Panc1 (cell line): ENCODE results near the gene PHC3. TPM values are rescaled to one million over a fixed set of nuclear protein-coding genes. Genes with fewer than 3 reads are reported as not detected.
A peak's percentile ranks its signal among the peaks of the same experiment; 100 is the strongest.

ENCODE experiments used
- ATAC-seq: fragments of 200-7000 bp; cut with Tn5 transposase; 2 replicates; pipeline ENCODE4 v1.9.1; 2020; ENCODE audit warnings: mild to moderate bottlenecking, moderate library complexity
- BruUV-seq: library from RNA; stranded (reverse); fragments of 400-500 nt; replicated peaks from 2 replicates; lab custom pipeline; 2021; lab: Mats Ljungman, UMichigan
- CTCF ChIA-PET: fragments of 300-600 bp; sonication (Branson Sonifier 250); formaldehyde crosslinking; loops from one replicate; lab custom pipeline; 2022; ENCODE audit warnings: antibody characterized with exemption; lab: Charles Lee
- POLR2A ChIA-PET: fragments of 300-600 bp; sonication (Branson Sonifier 250); formaldehyde crosslinking; loops from one replicate; lab custom pipeline; 2022; ENCODE audit warnings: antibody characterized with exemption; lab: Charles Lee
- DNase-seq: peaks from one replicate; pipeline ENCODE4 v3.0.0-alpha.2; 2010; ENCODE audit warnings: low read depth, low spot score
- H3K27ac ChIP-seq: 2 replicates; pipeline ENCODE4 v1.5.1; 2011; ENCODE audit warnings: mild to moderate bottlenecking, low read length, inconsistent platforms
- H3K27me3 ChIP-seq: fragments of 200-500 bp; sonication (Bioruptor generic); 2 replicates; pipeline ENCODE4 v1.6.0; 2014; ENCODE audit warnings: low read length, inconsistent platforms; ENCODE audit not compliant: control insufficient read depth, insufficient read depth
- H3K36me3 ChIP-seq: fragments of 200-500 bp; sonication (Bioruptor generic); 2 replicates; pipeline ENCODE4 v1.5.1; 2014; ENCODE audit warnings: inconsistent platforms, mild to moderate bottlenecking, low read length, moderate library complexity; ENCODE audit not compliant: control insufficient read depth, insufficient read depth
- H3K4me1 ChIP-seq: 2 replicates; pipeline ENCODE4 v1.5.1; 2011; ENCODE audit warnings: inconsistent platforms, mild to moderate bottlenecking, low read length, moderate library complexity; ENCODE audit not compliant: control insufficient read depth, insufficient read depth
- H3K4me3 ChIP-seq, 2 experiments: 2 replicates each; pipeline ENCODE4 v1.5.1; 2011 to 2012; ENCODE audit warnings: low read depth in 2 of 2, low read length in 2 of 2, mild to moderate bottlenecking in 2 of 2, inconsistent platforms in 1 of 2, moderate library complexity in 1 of 2
- H3K9me3 ChIP-seq: fragments of 200-500 bp; sonication (Bioruptor generic); 2 replicates; pipeline ENCODE4 v1.5.1; 2014; ENCODE audit warnings: low read depth, mild to moderate bottlenecking, inconsistent platforms, low read length, moderate library complexity; ENCODE audit not compliant: control insufficient read depth, insufficient read depth
- POLR2AphosphoS5 ChIP-seq: IDR thresholded peaks from 2 replicates; pipeline ENCODE4 v1.6.1; 2012; ENCODE audit warnings: mild to moderate bottlenecking, low read depth, low read length, moderate library complexity
- SIN3A ChIP-seq: IDR thresholded peaks from 2 replicates; pipeline ENCODE4 v1.6.1; 2012; ENCODE audit warnings: low read depth, mild to moderate bottlenecking, low read length, moderate library complexity, borderline replicate concordance; ENCODE audit not compliant: insufficient read depth
- TCF7L2 ChIP-seq: IDR thresholded peaks from 2 replicates; pipeline ENCODE4 v1.6.1; 2011; ENCODE audit warnings: mild to moderate bottlenecking, low read depth, low read length, inconsistent platforms
- in situ Hi-C: cut with HindIII; loops from 2 replicates; pipeline ENCODE4 v1.10.0; 2016; ENCODE audit warnings: low sequenced_read_pairs, low pct_unique_long_range_greater_than_20kb
- intact Hi-C: fragments of 100-400 bp; cut with micrococcal nuclease; formaldehyde crosslinking; loops from one replicate; pipeline ENCODE4 v1.10.0; 2022; ENCODE audit not compliant: unreplicated experiment
- total RNA-seq: library from RNA; stranded (reverse); gene quantifications from one replicate; pipeline ENCODE4 v1.2.1, GENCODE V29; 2021; ENCODE audit not compliant: unreplicated experiment
- TF ChIP-seq, protein P1 (sequence below): fragments of 450-650 bp; IDR thresholded peaks from 2 replicates; pipeline ENCODE4 v1.5.1; 2017; ENCODE audit warnings: mild to moderate bottlenecking
- TF ChIP-seq, protein P2 (sequence below), 2 experiments: IDR thresholded peaks; 2 replicates each; pipeline ENCODE4 v1.6.1; 2011 to 2012; ENCODE audit warnings: low read depth in 2 of 2, control low read depth in 1 of 2, low read length in 1 of 2, mild to moderate bottlenecking in 1 of 2, moderate library complexity in 1 of 2; ENCODE audit not compliant: insufficient read depth in 1 of 2

Gene PHC3
- total RNA-seq, 1 experiment from 2014 or later: 53.8 TPM

GRCh38 chr3:170090601-170090981 is 90.9 kb downstream of the PHC3 start:
- intact Hi-C loops (no loop called here), in situ Hi-C loops (no loop called here)
- Histone ChIP-seq H3K27me3 (no peaks in the 10 kb centered on the region), H3K4me3 (no peak overlapping the region), H3K4me1 (no peaks in the 10 kb centered on the region), H3K36me3 (peaks cover 46% of the 10 kb centered on the region), H3K27ac (no peak overlapping the region), H3K9me3 (no peaks in the 10 kb centered on the region)
- BruUV-seq: TSS peak; percentile 6
- POLR2A ChIA-PET: no interaction called here
- TF ChIP-seq POLR2AphosphoS5 (no peak), TCF7L2 (no peak), SIN3A (no peak)
- TF ChIP-seq, protein P1, sequence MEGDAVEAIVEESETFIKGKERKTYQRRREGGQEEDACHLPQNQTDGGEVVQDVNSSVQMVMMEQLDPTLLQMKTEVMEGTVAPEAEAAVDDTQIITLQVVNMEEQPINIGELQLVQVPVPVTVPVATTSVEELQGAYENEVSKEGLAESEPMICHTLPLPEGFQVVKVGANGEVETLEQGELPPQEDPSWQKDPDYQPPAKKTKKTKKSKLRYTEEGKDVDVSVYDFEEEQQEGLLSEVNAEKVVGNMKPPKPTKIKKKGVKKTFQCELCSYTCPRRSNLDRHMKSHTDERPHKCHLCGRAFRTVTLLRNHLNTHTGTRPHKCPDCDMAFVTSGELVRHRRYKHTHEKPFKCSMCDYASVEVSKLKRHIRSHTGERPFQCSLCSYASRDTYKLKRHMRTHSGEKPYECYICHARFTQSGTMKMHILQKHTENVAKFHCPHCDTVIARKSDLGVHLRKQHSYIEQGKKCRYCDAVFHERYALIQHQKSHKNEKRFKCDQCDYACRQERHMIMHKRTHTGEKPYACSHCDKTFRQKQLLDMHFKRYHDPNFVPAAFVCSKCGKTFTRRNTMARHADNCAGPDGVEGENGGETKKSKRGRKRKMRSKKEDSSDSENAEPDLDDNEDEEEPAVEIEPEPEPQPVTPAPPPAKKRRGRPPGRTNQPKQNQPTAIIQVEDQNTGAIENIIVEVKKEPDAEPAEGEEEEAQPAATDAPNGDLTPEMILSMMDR: no peak
- TF ChIP-seq, protein P2, sequence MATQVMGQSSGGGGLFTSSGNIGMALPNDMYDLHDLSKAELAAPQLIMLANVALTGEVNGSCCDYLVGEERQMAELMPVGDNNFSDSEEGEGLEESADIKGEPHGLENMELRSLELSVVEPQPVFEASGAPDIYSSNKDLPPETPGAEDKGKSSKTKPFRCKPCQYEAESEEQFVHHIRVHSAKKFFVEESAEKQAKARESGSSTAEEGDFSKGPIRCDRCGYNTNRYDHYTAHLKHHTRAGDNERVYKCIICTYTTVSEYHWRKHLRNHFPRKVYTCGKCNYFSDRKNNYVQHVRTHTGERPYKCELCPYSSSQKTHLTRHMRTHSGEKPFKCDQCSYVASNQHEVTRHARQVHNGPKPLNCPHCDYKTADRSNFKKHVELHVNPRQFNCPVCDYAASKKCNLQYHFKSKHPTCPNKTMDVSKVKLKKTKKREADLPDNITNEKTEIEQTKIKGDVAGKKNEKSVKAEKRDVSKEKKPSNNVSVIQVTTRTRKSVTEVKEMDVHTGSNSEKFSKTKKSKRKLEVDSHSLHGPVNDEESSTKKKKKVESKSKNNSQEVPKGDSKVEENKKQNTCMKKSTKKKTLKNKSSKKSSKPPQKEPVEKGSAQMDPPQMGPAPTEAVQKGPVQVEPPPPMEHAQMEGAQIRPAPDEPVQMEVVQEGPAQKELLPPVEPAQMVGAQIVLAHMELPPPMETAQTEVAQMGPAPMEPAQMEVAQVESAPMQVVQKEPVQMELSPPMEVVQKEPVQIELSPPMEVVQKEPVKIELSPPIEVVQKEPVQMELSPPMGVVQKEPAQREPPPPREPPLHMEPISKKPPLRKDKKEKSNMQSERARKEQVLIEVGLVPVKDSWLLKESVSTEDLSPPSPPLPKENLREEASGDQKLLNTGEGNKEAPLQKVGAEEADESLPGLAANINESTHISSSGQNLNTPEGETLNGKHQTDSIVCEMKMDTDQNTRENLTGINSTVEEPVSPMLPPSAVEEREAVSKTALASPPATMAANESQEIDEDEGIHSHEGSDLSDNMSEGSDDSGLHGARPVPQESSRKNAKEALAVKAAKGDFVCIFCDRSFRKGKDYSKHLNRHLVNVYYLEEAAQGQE (IDR thresholded peaks at IDR 0.05; ENCODE audit: insufficient read depth in 1 of 2, low read depth in 2 of 2, low read length in 1 of 2): no peak
- no peak for DNase-seq
- ATAC-seq: no peak
- CTCF ChIA-PET: no interaction called here

DNA sequence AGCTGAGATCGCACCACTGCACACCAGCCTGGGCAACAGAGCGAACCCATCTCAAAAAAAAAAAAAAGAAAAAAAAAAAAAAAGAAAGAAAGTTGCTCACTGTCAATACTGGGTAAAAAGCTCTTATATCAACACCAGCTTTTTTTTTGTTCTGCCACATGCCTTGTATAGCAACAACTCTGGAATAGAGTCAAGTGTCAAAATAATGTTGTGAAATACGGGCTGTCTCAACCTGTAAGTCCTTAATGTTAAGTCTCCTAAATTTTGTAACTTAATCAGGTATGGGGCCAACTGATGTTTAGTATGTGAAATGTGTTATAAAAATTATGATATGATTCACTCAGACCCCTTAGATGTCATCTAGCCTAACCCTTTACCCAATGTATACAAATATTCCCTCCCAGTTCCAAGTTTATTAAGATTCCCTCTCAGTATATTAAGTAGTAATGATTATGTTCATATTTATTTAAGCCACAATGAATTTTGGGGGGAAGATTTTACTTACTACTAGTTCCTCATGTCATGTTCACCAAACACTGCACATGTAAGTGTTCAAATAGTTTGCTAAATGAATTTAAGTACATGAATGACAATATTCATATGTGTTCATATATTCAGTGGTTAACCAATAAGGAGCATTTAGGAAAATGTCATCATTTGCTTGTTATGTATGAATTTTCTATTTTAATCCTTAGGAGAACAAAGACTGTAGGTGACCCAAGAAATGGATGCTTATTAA is 91.5 kb downstream of the PHC3 start:
- Histone ChIP-seq H3K4me3 (no peak overlapping the region), H3K4me1 (no peaks in the 10 kb centered on the region), H3K27ac (no peak overlapping the region), H3K36me3 (peaks cover 45% of the 10 kb centered on the region), H3K9me3 (no peaks in the 10 kb centered on the region), H3K27me3 (no peaks in the 10 kb centered on the region)
- in situ Hi-C loops (no loop called here), intact Hi-C loops (no loop called here)
- DNase-seq: no peak
- no peak for ATAC-seq
- no peak for TF ChIP-seq SIN3A
- TF ChIP-seq POLR2AphosphoS5: no peak
- TF ChIP-seq, protein P1: no peak
- no peak for TF ChIP-seq TCF7L2
- TF ChIP-seq, protein P2 (IDR thresholded peaks at IDR 0.05; ENCODE audit: insufficient read depth in 1 of 2, low read depth in 2 of 2, low read length in 1 of 2): no peak
- CTCF ChIA-PET: no interaction called here
- POLR2A ChIA-PET: interaction anchor here (0.6 kb wide), 1 partner anchor 47 kb away, joined by 6 read pairs; no protein-coding TSS in a partner anchor
- BruUV-seq: no TSS peak
